T-helper 2 cell treated with Interferon-gamma antibody and Interleukin-4, amounts not matched to agents 5 μg/mL and 100 μg/mL, for 36 hours (primary cell): ENCODE measurements around the gene SCP2.

Source experiments
- DNase-seq: peaks from one replicate; pipeline ENCODE4 v3.0.0; 2021; ENCODE audit warnings: low spot score
- H3K27ac Mint-ChIP-seq: one replicate; pipeline ENCODE4 v1.8.0; 2021; ENCODE audit warnings: mild to moderate bottlenecking, mixed read lengths
- H3K27me3 Mint-ChIP-seq: one replicate; pipeline ENCODE4 v1.8.0; 2021; ENCODE audit warnings: low read depth, mixed read lengths
- H3K36me3 Mint-ChIP-seq: one replicate; pipeline ENCODE4 v1.8.0; 2021; ENCODE audit warnings: low read depth, mixed read lengths
- H3K4me1 Mint-ChIP-seq: one replicate; pipeline ENCODE4 v1.8.0; 2021; ENCODE audit warnings: low read depth, mixed read lengths
- H3K4me3 Mint-ChIP-seq: one replicate; pipeline ENCODE4 v1.8.0; 2022; ENCODE audit warnings: mild to moderate bottlenecking, moderate library complexity, mixed read lengths
- H3K9me3 Mint-ChIP-seq: one replicate; pipeline ENCODE4 v1.8.0; 2021; ENCODE audit warnings: mixed read lengths

Gene SCP2

DNA sequence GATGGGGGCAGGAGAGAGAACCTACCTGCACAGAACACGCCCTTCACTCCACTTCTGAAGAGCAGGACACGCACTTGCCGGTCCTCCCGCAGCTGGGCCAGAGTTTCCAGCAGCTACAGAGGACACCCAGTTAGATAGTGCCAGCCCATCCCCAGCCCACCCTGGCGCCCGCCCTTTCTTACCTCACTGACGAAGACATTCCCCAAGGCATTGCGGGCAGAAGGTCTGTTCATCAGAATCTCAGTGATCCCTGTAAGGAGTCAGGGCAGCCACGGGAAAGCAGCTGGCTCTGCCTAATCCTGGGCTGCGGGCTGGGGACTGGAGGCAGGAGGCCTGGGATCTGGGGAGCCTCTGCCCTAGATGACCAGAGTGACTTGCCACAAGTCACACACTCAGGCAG is 15.5 kb upstream of the SCP2 start:
- no peak for DNase-seq
- Mint-ChIP-seq H3K4me1 (no peaks in the 10 kb centered on the region), H3K4me3 (no peak overlapping the region), H3K27me3 (no peaks in the 10 kb centered on the region), H3K36me3 (no peaks in the 10 kb centered on the region), H3K27ac (no peak overlapping the region), H3K9me3 (no peaks in the 10 kb centered on the region)

DNA sequence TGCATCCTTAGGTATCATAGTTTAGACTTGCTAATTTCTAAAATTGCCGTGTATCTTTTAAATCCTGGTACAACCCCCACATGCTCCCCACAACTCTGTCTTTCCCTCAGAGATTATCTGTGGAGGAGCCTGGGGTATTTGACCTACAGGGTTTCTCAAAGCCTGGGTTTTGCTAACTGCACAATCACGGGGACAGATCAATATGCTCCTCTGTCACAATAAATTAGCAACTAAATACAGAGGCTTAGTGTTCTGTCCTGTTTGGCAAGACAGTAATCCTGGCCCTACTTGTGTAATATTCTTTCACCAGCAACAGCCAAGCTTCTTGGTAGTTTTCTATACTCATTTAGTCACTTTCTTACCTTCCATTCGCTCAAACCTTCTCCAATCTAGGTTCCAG is 14.1 kb upstream of the SCP2 start:
- no peak for DNase-seq
- H3K4me3 Mint-ChIP-seq: no peak overlapping the region
- no peaks in the 10 kb centered on the region for H3K4me1 Mint-ChIP-seq
- H3K36me3 Mint-ChIP-seq: no peaks in the 10 kb centered on the region
- H3K27ac Mint-ChIP-seq: no peak overlapping the region
- H3K27me3 Mint-ChIP-seq: no peaks in the 10 kb centered on the region
- H3K9me3 Mint-ChIP-seq: no peaks in the 10 kb centered on the region

- H3K27ac Mint-ChIP-seq: no peak overlapping the region
- H3K9me3 Mint-ChIP-seq: no peaks in the 10 kb centered on the region
- H3K4me1 Mint-ChIP-seq: no peaks in the 10 kb centered on the region
- no peaks in the 10 kb centered on the region for H3K27me3 Mint-ChIP-seq
- H3K4me3 Mint-ChIP-seq: no peak overlapping the region
- no peaks in the 10 kb centered on the region for H3K36me3 Mint-ChIP-seq
- no peak for DNase-seq
Measured at GRCh38 chr1:52913537-52913936, 13.5 kb upstream of the SCP2 start.

GRCh38 chr1:52914463-52914862 is 12.6 kb upstream of the SCP2 start:
- Mint-ChIP-seq H3K27me3 (no peaks in the 10 kb centered on the region), H3K9me3 (no peaks in the 10 kb centered on the region), H3K27ac (no peak overlapping the region), H3K36me3 (no peaks in the 10 kb centered on the region), H3K4me3 (no peak overlapping the region), H3K4me1 (peaks cover 6% of the 10 kb centered on the region)
- no peak for DNase-seq

- Mint-ChIP-seq H3K36me3 (no peaks in the 10 kb centered on the region), H3K4me1 (peaks cover 14% of the 10 kb centered on the region), H3K27ac (no peak overlapping the region), H3K4me3 (no peak overlapping the region), H3K9me3 (no peaks in the 10 kb centered on the region), H3K27me3 (no peaks in the 10 kb centered on the region)
- DNase-seq: no peak
Measured at GRCh38 chr1:52915211-52915854, 11.7 kb upstream of the SCP2 start.

DNA sequence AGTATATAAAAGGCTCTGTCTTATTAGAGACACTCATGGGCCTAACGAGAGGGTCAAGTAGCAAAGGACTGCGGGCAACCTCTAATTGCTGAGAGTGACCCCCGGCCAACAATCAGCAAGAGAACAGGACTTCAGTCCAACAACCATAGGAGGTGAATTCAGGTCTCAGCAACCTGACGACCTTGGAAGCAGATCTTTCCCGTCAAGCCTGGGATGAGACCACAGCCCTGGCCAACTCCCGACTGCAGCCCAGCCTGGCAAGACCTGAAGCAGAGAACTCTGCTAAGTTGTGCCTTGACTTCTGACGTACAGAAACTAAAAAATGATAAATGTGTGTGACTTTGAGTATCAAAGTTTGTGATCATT is 11.2 kb upstream of the SCP2 start:
- Mint-ChIP-seq H3K36me3 (no peaks in the 10 kb centered on the region), H3K4me1 (peaks cover 17% of the 10 kb centered on the region), H3K27ac (no peak overlapping the region), H3K27me3 (no peaks in the 10 kb centered on the region), H3K9me3 (no peaks in the 10 kb centered on the region), H3K4me3 (no peak overlapping the region)
- no peak for DNase-seq

DNA sequence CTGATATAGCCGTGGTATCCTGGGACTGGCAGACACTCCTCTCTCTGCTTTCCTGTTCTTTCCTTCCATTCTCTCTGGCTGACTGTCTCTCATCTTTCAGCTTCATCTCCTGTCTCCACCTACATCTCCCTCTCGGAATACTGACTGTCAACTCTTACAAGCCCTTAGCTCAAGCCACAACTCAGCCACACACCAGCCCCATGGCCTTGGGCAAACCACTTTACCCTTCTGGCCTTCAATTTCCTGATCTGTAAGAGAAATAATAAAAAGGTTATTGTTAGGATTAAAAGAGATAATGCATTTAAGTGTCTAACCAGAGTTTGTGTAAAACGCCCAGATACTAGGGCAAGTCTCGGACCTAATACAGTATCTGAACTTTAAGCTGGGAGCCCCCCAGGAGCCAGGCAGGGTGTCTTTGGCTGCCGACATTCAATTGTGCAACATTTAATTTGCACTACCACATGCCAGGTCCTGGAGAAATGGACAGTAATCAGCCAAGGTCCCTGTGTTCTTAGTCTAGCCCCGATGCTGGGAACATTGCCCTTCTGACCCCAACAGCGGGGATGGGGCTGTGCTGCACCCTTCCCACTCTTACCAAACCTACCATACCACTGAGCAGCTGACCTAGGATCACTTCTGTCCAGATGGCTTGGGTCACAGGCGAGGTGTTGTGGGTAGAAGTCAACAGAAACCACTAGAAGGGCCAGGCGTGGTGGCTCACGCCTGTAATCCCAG is 10.7 kb upstream of the SCP2 start:
- no peak overlapping the region for H3K4me3 Mint-ChIP-seq
- H3K36me3 Mint-ChIP-seq: no peaks in the 10 kb centered on the region
- no peak overlapping the region for H3K27ac Mint-ChIP-seq
- no peaks in the 10 kb centered on the region for H3K27me3 Mint-ChIP-seq
- no peak for DNase-seq
- H3K4me1 Mint-ChIP-seq: peaks cover 17% of the 10 kb centered on the region
- no peaks in the 10 kb centered on the region for H3K9me3 Mint-ChIP-seq

DNA sequence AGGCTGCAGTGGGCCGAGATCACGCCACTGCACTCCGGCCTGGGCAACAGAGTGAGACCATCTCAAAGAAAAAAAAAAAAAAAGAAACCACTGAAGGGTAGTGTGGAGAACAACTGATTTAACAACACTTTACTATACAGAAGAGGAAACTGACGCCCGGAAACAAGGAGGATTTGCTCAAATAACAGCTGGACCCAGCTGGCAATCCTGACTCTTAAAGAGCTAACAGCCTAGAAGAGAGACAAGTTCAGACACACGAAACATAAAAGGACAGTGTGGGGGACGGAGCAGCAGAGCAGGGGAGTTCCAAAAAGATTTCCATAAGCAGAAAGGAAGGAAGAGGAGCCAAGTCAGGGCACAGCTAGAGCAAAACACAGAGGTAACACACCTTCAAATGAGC is 9.9 kb upstream of the SCP2 start:
- H3K27ac Mint-ChIP-seq: no peak overlapping the region
- no peak for DNase-seq
- H3K27me3 Mint-ChIP-seq: no peaks in the 10 kb centered on the region
- peaks cover 19% of the 10 kb centered on the region for H3K4me1 Mint-ChIP-seq
- no peak overlapping the region for H3K4me3 Mint-ChIP-seq
- no peaks in the 10 kb centered on the region for H3K36me3 Mint-ChIP-seq
- H3K9me3 Mint-ChIP-seq: no peaks in the 10 kb centered on the region

DNA sequence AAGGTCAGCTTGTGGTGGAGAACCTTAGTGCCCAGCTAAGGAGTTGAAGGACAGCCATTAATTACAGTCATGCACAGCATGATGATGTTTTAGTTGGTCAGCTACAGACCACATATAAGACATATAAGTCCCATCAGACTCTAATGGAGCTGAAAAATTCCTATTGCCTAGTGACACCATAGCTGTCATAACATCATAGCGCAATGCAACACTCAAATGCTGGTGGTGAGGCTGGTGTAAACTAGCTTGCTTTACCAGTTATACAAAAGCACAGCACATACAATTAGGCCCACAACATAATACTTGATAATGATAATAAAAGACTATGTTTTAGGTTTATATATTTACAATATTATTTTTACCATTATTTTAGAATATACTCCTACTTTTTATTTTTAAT is 9.5 kb upstream of the SCP2 start:
- no peaks in the 10 kb centered on the region for H3K9me3 Mint-ChIP-seq
- DNase-seq: no peak
- no peak overlapping the region for H3K4me3 Mint-ChIP-seq
- H3K4me1 Mint-ChIP-seq: peaks cover 19% of the 10 kb centered on the region
- H3K27me3 Mint-ChIP-seq: no peaks in the 10 kb centered on the region
- H3K27ac Mint-ChIP-seq: no peak overlapping the region
- H3K36me3 Mint-ChIP-seq: no peaks in the 10 kb centered on the region

- H3K36me3 Mint-ChIP-seq: no peaks in the 10 kb centered on the region
- no peak for DNase-seq
- no peak overlapping the region for H3K4me3 Mint-ChIP-seq
- peaks cover 19% of the 10 kb centered on the region for H3K4me1 Mint-ChIP-seq
- no peaks in the 10 kb centered on the region for H3K27me3 Mint-ChIP-seq
- no peak overlapping the region for H3K27ac Mint-ChIP-seq
- H3K9me3 Mint-ChIP-seq: no peaks in the 10 kb centered on the region
Measured at GRCh38 chr1:52918201-52918600, 8.9 kb upstream of the SCP2 start.

DNA sequence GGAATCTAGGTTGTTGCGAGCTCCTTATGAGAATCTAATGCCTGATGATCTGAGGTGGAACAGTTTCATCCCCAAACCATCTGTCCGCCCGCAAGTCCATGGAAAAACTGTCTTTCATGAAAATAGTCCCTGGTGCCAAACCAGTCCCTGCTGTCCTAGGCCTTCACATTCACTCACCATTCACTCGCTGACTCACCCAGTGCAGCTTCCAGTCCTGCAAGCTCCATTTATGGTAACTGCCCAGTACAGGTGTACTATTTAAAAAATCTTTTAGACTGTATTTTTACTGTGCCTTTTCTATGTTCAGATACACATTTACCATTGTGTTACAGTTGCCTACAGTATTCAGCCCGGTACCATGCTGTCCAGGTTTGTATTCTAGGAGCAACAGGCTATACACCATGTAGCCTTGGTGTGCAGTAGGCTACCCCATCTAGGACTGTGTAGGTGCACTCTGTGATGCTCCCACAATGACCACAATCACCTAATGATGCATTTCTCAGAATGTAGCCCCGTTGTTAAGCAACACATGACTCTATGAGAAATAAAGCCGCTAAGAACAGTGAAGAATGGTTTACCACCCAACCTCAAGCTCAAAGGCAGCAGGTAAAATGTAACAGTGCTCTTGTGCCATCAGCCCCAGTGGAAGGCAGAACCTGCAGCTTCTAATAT is 7.9 kb upstream of the SCP2 start:
- H3K4me1 Mint-ChIP-seq: peaks cover 19% of the 10 kb centered on the region
- H3K4me3 Mint-ChIP-seq: no peak overlapping the region
- no peaks in the 10 kb centered on the region for H3K36me3 Mint-ChIP-seq
- H3K27ac Mint-ChIP-seq: no peak overlapping the region
- no peaks in the 10 kb centered on the region for H3K9me3 Mint-ChIP-seq
- no peaks in the 10 kb centered on the region for H3K27me3 Mint-ChIP-seq
- DNase-seq: no peak

DNA sequence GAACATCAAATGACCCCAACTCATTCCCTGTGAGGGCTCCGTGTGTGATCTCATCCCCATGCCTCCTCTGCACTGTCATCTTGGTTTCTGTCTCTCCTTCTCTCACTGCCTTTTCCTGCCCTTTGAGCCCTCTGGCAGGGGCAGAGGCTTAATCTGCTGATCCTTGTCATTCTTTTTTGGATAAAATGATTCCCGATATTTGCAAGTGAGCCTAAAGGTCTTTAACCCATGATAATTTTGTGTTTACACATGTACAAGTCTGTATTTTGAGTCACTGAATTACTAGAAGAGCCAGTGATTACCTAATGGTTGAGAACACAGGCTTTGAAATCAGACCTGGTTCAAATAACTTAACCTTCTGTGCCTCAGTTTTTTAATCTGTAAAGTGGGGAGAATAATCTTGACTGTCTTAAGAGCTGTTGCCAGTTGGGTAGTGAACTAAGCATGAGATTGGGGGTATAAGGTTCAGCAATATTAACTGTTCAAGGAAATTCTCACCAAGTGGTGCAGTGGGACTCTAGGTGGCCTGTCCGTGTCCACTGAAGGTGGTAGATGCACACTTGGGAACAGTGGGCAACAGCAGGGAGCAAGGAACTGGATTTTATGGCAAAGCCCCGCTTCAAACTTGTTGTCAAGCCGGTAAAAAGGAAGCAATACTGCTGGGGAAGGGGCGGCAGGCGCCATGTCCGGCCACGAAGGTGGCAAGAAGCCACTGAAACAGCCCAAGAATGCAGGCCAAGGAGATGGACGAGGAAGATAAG is 7.2 kb upstream of the SCP2 start:
- Mint-ChIP-seq H3K27ac (peak overlapping the region; percentile 9), H3K36me3 (no peaks in the 10 kb centered on the region), H3K27me3 (no peaks in the 10 kb centered on the region), H3K4me3 (peak overlapping the region; percentile 83), H3K9me3 (no peaks in the 10 kb centered on the region), H3K4me1 (peaks cover 19% of the 10 kb centered on the region)
- no peak for DNase-seq

DNA sequence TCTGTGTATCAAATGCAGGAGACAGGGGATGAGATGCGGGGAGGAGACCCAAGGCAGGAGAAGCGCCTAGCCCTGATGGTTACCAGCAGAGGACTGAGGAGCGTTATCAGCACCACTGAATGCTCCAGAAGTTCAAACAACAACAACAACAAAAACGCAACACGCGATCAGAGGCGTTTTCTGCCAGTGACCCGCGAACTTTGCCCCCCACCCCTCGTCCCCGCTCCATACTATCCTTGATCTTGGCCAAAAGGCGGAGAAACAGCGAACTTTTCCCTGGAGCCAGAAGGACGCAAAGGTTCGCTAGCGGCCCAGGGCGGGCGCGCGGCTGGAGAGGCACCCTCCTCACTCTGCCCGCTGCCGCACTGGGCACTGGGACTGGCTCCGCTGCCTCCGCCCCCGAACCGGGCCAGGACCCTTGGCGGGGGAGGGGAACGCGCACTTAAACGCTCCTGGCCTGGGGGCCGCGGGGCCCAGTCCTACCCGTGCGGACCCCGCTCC is 6.2 kb upstream of the SCP2 start:
- no peaks in the 10 kb centered on the region for H3K27me3 Mint-ChIP-seq
- H3K27ac Mint-ChIP-seq: peak overlapping the region; percentile 37
- DNase-seq: no peak
- H3K4me3 Mint-ChIP-seq: peak overlapping the region; percentile 83
- H3K9me3 Mint-ChIP-seq: no peaks in the 10 kb centered on the region
- H3K36me3 Mint-ChIP-seq: no peaks in the 10 kb centered on the region
- peaks cover 19% of the 10 kb centered on the region for H3K4me1 Mint-ChIP-seq

DNA sequence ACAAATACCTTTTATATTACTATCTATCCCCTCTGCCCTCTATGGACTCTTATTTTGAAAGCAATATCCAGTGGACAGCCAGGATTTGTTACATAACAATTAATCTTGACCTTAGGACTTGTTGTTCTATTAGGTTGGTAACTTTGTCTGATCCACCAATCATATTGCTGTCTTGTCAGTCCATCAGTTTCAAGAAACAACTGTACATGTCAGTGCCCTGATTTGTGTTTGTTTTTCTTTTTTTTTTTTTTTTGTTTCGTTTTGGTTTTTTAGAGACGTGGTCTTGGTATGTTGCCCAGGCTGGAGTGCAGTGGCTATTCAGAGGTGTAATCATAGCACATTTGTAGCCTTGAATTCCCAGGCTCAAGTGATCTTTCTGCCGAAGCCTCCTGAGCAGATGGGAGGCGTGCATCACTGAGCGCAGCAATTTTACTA is 1.5 kb upstream of the SCP2 start:
- no peak for DNase-seq
- no peak overlapping the region for H3K27ac Mint-ChIP-seq
- no peaks in the 10 kb centered on the region for H3K9me3 Mint-ChIP-seq
- H3K4me1 Mint-ChIP-seq: peaks cover 19% of the 10 kb centered on the region
- no peak overlapping the region for H3K4me3 Mint-ChIP-seq
- H3K27me3 Mint-ChIP-seq: peaks cover 2% of the 10 kb centered on the region
- peaks cover 6% of the 10 kb centered on the region for H3K36me3 Mint-ChIP-seq
